Gastrocnemius medialis (tissue), 4 donors: Measurements from ENCODE around the gene B4GALT5.

Source experiments
- POLR2A ChIP-seq, 2 donors: fragments of 450-650 bp; IDR thresholded peaks; one replicate each; pipeline ENCODE4 v1.6.1; 2017; ENCODE audit warnings: antibody characterized with exemption in 2 of 2, mild to moderate bottlenecking in 2 of 2, moderate library complexity in 2 of 2
- TF ChIP-seq, protein P1 (sequence below), 5 experiments: fragments of 450-650 bp in 3 of 5; fragments of 200-600 bp in 2 of 5; sonication (generic) in 2 of 5; IDR thresholded peaks in 4 of 5; conservative IDR thresholded peaks in 1 of 5; 1 replicate in 4 of 5; 2 replicates in 1 of 5; pipeline ENCODE4 v1.5.1; 2016 to 2019; ENCODE audit warnings: antibody characterized with exemption in 5 of 5, mild to moderate bottlenecking in 3 of 5, moderate library complexity in 3 of 5

DNA sequence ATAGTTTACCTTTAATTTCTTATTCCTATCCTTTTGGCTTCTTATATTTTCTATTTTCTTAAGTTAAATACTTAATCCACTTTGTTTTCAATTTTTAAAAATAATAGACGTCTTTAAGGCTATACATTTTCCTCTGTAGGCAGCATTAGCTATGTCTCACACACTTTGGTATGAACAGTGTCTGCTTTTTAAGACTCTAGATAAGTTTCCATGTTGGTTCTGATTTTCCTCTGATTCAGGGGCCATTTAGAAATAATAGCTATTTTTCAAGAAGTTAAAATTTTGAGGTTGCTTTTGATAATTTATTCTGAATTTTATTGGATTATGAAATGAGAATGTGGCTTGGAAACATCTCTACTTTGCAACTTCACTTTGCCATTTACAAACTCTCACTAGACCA lies 91.4 kb downstream of the B4GALT5 start:
- TF ChIP-seq, protein P1, sequence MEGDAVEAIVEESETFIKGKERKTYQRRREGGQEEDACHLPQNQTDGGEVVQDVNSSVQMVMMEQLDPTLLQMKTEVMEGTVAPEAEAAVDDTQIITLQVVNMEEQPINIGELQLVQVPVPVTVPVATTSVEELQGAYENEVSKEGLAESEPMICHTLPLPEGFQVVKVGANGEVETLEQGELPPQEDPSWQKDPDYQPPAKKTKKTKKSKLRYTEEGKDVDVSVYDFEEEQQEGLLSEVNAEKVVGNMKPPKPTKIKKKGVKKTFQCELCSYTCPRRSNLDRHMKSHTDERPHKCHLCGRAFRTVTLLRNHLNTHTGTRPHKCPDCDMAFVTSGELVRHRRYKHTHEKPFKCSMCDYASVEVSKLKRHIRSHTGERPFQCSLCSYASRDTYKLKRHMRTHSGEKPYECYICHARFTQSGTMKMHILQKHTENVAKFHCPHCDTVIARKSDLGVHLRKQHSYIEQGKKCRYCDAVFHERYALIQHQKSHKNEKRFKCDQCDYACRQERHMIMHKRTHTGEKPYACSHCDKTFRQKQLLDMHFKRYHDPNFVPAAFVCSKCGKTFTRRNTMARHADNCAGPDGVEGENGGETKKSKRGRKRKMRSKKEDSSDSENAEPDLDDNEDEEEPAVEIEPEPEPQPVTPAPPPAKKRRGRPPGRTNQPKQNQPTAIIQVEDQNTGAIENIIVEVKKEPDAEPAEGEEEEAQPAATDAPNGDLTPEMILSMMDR (IDR thresholded peaks at IDR 0.05 in 4 of 5, conservative IDR thresholded peaks at IDR 0.05 in 1 of 5) = no peak
- no peak for TF ChIP-seq POLR2A (IDR thresholded peaks at IDR 0.05)
